ENCODE results near the gene STAU1. TPM values are rescaled to one million over a fixed set of nuclear protein-coding genes. Genes with fewer than 3 reads are reported as not detected.

Gene STAU1
- total and polyA plus RNA-seq, 2 donors (not counting 1 experiment from before 2014, with no cell fraction given): 48.1 to 79.8 TPM

GRCh38 chr20:49156481-49156880, 31.7 kb downstream of the STAU1 start:
- H3K9ac ChIP-seq (ENCODE audit: insufficient read depth, low read length): no peak overlapping the region
- no peaks in the 10 kb centered on the region for H3K9me3 ChIP-seq (ENCODE audit: control insufficient read depth, insufficient read depth, low read depth, low read length)
- no peak for DNase-seq (ENCODE audit: low read depth in 2 of 2)
- H3K79me2 ChIP-seq (ENCODE audit: control insufficient read depth, insufficient read depth, low read length): peaks cover 12% of the 10 kb centered on the region
- H3K27me3 ChIP-seq (ENCODE audit: control insufficient read depth, insufficient read depth, low read length): no peaks in the 10 kb centered on the region
- no peaks in the 10 kb centered on the region for H4K20me1 ChIP-seq (ENCODE audit: control insufficient read depth, extremely low read depth, insufficient read depth, low read length)
- H3K36me3 ChIP-seq (ENCODE audit: control insufficient read depth, insufficient read depth, low read length): no peaks in the 10 kb centered on the region
- H3K4me3 ChIP-seq (replicated peaks in 1 of 4; ENCODE audit: control extremely low read depth in 1 of 4, insufficient read depth in 1 of 4, low read depth in 3 of 4, low read length in 4 of 4): no peak overlapping the region
- H2AFZ ChIP-seq (ENCODE audit: low read length): no peak overlapping the region
- no peak overlapping the region for H3K4me2 ChIP-seq (ENCODE audit: extremely low read depth, insufficient read depth, low read length)
- TF ChIP-seq CTCF (conservative IDR thresholded peaks at IDR 0.05 in 1 of 2, IDR thresholded peaks at IDR 0.05 in 1 of 2; ENCODE audit: low read depth in 1 of 2, low read length in 2 of 2) (no peak), EZH2 (IDR thresholded peaks at IDR 0.05; ENCODE audit: low read length, missing control alignments) (no peak)
- H3K27ac ChIP-seq (ENCODE audit: insufficient read depth, low read length): no peak overlapping the region
- no peaks in the 10 kb centered on the region for H3K4me1 ChIP-seq (ENCODE audit: control insufficient read depth, extremely low read depth, insufficient read depth, low read length)

GRCh38 chr20:49151436-49151835, 36.7 kb downstream of the STAU1 start:
- Histone ChIP-seq H4K20me1 (ENCODE audit: control insufficient read depth, extremely low read depth, insufficient read depth, low read length) (no peaks in the 10 kb centered on the region), H3K9me3 (ENCODE audit: control insufficient read depth, insufficient read depth, low read depth, low read length) (no peaks in the 10 kb centered on the region), H2AFZ (ENCODE audit: low read length) (no peak overlapping the region)

GRCh38 chr20:49149281-49150045, 38.7 kb downstream of the STAU1 start:
- H3K4me2 ChIP-seq (ENCODE audit: extremely low read depth, insufficient read depth, low read length): no peak overlapping the region
- peaks cover 5% of the 10 kb centered on the region for H3K79me2 ChIP-seq (ENCODE audit: control insufficient read depth, insufficient read depth, low read length)
- H3K9ac ChIP-seq (ENCODE audit: insufficient read depth, low read length): no peak overlapping the region
- H3K4me3 ChIP-seq (replicated peaks in 1 of 4; ENCODE audit: control extremely low read depth in 1 of 4, insufficient read depth in 1 of 4, low read depth in 3 of 4, low read length in 4 of 4): no peak overlapping the region
- H3K4me1 ChIP-seq (ENCODE audit: control insufficient read depth, extremely low read depth, insufficient read depth, low read length): no peaks in the 10 kb centered on the region
- DNase-seq (ENCODE audit: low read depth in 2 of 2): no peak
- H2AFZ ChIP-seq (ENCODE audit: low read length): no peak overlapping the region
- TF ChIP-seq EZH2 (IDR thresholded peaks at IDR 0.05; ENCODE audit: low read length, missing control alignments) (no peak), CTCF (conservative IDR thresholded peaks at IDR 0.05 in 1 of 2, IDR thresholded peaks at IDR 0.05 in 1 of 2; ENCODE audit: low read depth in 1 of 2, low read length in 2 of 2) (no peak)
- no peaks in the 10 kb centered on the region for H3K27me3 ChIP-seq (ENCODE audit: control insufficient read depth, insufficient read depth, low read length)
- H3K27ac ChIP-seq (ENCODE audit: insufficient read depth, low read length): no peak overlapping the region
- H4K20me1 ChIP-seq (ENCODE audit: control insufficient read depth, extremely low read depth, insufficient read depth, low read length): no peaks in the 10 kb centered on the region
- no peaks in the 10 kb centered on the region for H3K9me3 ChIP-seq (ENCODE audit: control insufficient read depth, insufficient read depth, low read depth, low read length)
- peaks cover 4% of the 10 kb centered on the region for H3K36me3 ChIP-seq (ENCODE audit: control insufficient read depth, insufficient read depth, low read length)

More at GRCh38 chr20:49151436-49151835, 36.7 kb downstream of the STAU1 start:
- Histone ChIP-seq H3K27ac (ENCODE audit: insufficient read depth, low read length) (no peak overlapping the region), H3K36me3 (ENCODE audit: control insufficient read depth, insufficient read depth, low read length) (peaks cover 4% of the 10 kb centered on the region), H3K4me3 (replicated peaks in 1 of 4; ENCODE audit: control extremely low read depth in 1 of 4, insufficient read depth in 1 of 4, low read depth in 3 of 4, low read length in 4 of 4) (no peak overlapping the region), H3K4me1 (ENCODE audit: control insufficient read depth, extremely low read depth, insufficient read depth, low read length) (no peaks in the 10 kb centered on the region), H3K27me3 (ENCODE audit: control insufficient read depth, insufficient read depth, low read length) (no peaks in the 10 kb centered on the region), H3K9ac (ENCODE audit: insufficient read depth, low read length) (no peak overlapping the region), H3K4me2 (ENCODE audit: extremely low read depth, insufficient read depth, low read length) (no peak overlapping the region), H3K79me2 (ENCODE audit: control insufficient read depth, insufficient read depth, low read length) (peaks cover 5% of the 10 kb centered on the region)
- no peak for DNase-seq (ENCODE audit: low read depth in 2 of 2)
- TF ChIP-seq CTCF (conservative IDR thresholded peaks at IDR 0.05 in 1 of 2, IDR thresholded peaks at IDR 0.05 in 1 of 2; ENCODE audit: low read depth in 1 of 2, low read length in 2 of 2) (no peak), EZH2 (IDR thresholded peaks at IDR 0.05; ENCODE audit: low read length, missing control alignments) (no peak)

All from fibroblast of lung (primary cell).